Endothelial cell of umbilical vein (primary cell): ENCODE results near the gene LRIG1. TPM values are rescaled to one million over a fixed set of nuclear protein-coding genes. Genes with fewer than 3 reads are reported as not detected.
"Not testable (repeated sequence)": the region's sequence is repeated elsewhere in the genome, so short reads cannot be mapped to it uniquely, and the experiment has no call there.

Experiments
- BruUV-seq: library from RNA; stranded (reverse); fragments of 400-500 nt; replicated peaks from 2 replicates; lab custom pipeline; 2021; lab: Mats Ljungman, UMichigan
- CTCF ChIA-PET: fragments of 300-600, 350-600 bp; sonication (Branson Sonifier 250); formaldehyde crosslinking; loops from one replicate; lab custom pipeline; 2021; ENCODE audit warnings: antibody characterized with exemption, inconsistent platforms; lab: Charles Lee
- POLR2A ChIA-PET: fragments of 300-600, 350-600 bp; sonication (Branson Sonifier 250); formaldehyde crosslinking; loops from one replicate; lab custom pipeline; 2021; ENCODE audit warnings: antibody characterized with exemption, inconsistent platforms; lab: Charles Lee
- DNase-seq: peaks from one replicate; pipeline ENCODE4 v3.0.0-alpha.2; 2011; ENCODE audit warnings: low read depth, low spot score
- FAIRE-seq: peaks from 2 replicates; lab custom pipeline; 2011; peaks lifted over from hg19 to GRCh38; lab: Jason Lieb, UNC
- H2AFZ ChIP-seq: 2 replicates; pipeline ENCODE4 v1.6.0; 2012; ENCODE audit warnings: low read depth, low read length, control low read depth, inconsistent platforms
- H3K27ac ChIP-seq: 2 replicates; pipeline ENCODE4 v1.5.1; 2011; ENCODE audit warnings: low read depth, mild to moderate bottlenecking, control low read depth, low read length, moderate library complexity; ENCODE audit not compliant: insufficient read depth
- H3K27me3 ChIP-seq, 2 experiments: 2 replicates each; pipeline versions ENCODE4 v1.6.0 to v1.6.1; 2011; ENCODE audit warnings: low read length in 2 of 2, mixed read lengths in 1 of 2; ENCODE audit not compliant: control insufficient read depth in 2 of 2, insufficient read depth in 2 of 2
- H3K36me3 ChIP-seq, 2 experiments: 2 replicates in 1 of 2; 3 replicates in 1 of 2; pipeline ENCODE4 v1.5.1; 2011; ENCODE audit warnings: low read length in 2 of 2, mild to moderate bottlenecking in 1 of 2, moderate library complexity in 1 of 2; ENCODE audit not compliant: control insufficient read depth in 2 of 2, insufficient read depth in 2 of 2; ENCODE audit errors: extremely low read depth in 1 of 2
- H3K4me1 ChIP-seq: 3 replicates; pipeline ENCODE4 v1.5.1; 2011; ENCODE audit warnings: mild to moderate bottlenecking, low read length; ENCODE audit not compliant: control insufficient read depth, insufficient read depth; ENCODE audit errors: extremely low read depth
- H3K4me2 ChIP-seq: 2 replicates; pipeline ENCODE4 v1.6.1; 2011; ENCODE audit warnings: low read length, control low read depth, mixed read lengths; ENCODE audit not compliant: insufficient read depth
- H3K4me3 ChIP-seq, 3 experiments: fragments of 200-600 bp in 1 of 3; sonication (generic), shearing (Covaris generic) in 1 of 3; replicated peaks in 1 of 3; 2 replicates each; pipeline ENCODE4 v1.5.1; 2011 to 2016; ENCODE audit warnings: control low read depth in 3 of 3, low read length in 3 of 3, mild to moderate bottlenecking in 2 of 3, inconsistent platforms in 1 of 3, low read depth in 1 of 3, moderate library complexity in 1 of 3; ENCODE audit not compliant: insufficient read depth in 1 of 3
- H3K79me2 ChIP-seq: 2 replicates; pipeline ENCODE4 v1.6.0; 2012; ENCODE audit warnings: low read length, inconsistent platforms; ENCODE audit not compliant: control insufficient read depth, insufficient read depth
- H3K9ac ChIP-seq: replicated peaks from 2 replicates; pipeline ENCODE3; 2011; ENCODE audit warnings: low read length, control low read depth; ENCODE audit not compliant: insufficient read depth; ENCODE audit errors: extremely low read depth
- H3K9me1 ChIP-seq: replicated peaks from 3 replicates; pipeline ENCODE4 v1.6.0; 2011; ENCODE audit warnings: mild to moderate bottlenecking, low read length; ENCODE audit not compliant: control insufficient read depth, insufficient read depth; ENCODE audit errors: extremely low read depth
- H3K9me3 ChIP-seq: replicated peaks from 2 replicates; pipeline ENCODE4 v1.5.1; 2012; ENCODE audit warnings: low read length, inconsistent platforms; ENCODE audit not compliant: control insufficient read depth, insufficient read depth
- H4K20me1 ChIP-seq: replicated peaks from 2 replicates; pipeline ENCODE3; 2011; ENCODE audit warnings: mild to moderate bottlenecking, low read length; ENCODE audit not compliant: control insufficient read depth, insufficient read depth; ENCODE audit errors: extremely low read depth
- FOS ChIP-seq: IDR thresholded peaks from 2 replicates; pipeline ENCODE4 v1.6.1; 2011; ENCODE audit warnings: mild to moderate bottlenecking, low read length, moderate library complexity, borderline replicate concordance; ENCODE audit not compliant: insufficient read depth
- POLR2A ChIP-seq: IDR thresholded peaks from 2 replicates; pipeline ENCODE4 v1.6.1; 2012; ENCODE audit warnings: low read depth, mild to moderate bottlenecking, control low read depth, low read length
- dilution Hi-C: fragments of 300-500 bp; cut with MboI; formaldehyde crosslinking; loops from one replicate; pipeline ENCODE4 v1.15.0; 2019; ENCODE audit warnings: low sequenced_read_pairs; ENCODE audit not compliant: extremely low pct_ligation_motif_present
- intact Hi-C: fragments of 100-400 bp; cut with micrococcal nuclease; formaldehyde crosslinking; loops from one replicate; pipeline ENCODE4 v1.10.0; 2022
- polyA plus RNA-seq, 4 experiments: library from polyadenylated mRNA; depleted of rRNA in 3 of 4; stranded (reverse) in 3 of 4; unstranded in 1 of 4; fragments of >200 nt; gene quantifications; 2 replicates each; pipeline versions ENCODE4 v1.2.1 to v1.2.3, GENCODE V29; 2011 to 2012; ENCODE audit warnings: missing spikeins in 1 of 4
- total RNA-seq: library from RNA; stranded (reverse); gene quantifications from 2 replicates; pipeline ENCODE4 v1.2.3, GENCODE V29; 2021
- TF ChIP-seq, protein P1 (sequence below): IDR thresholded peaks from 2 replicates; pipeline ENCODE4 v1.6.1; 2011; ENCODE audit not compliant: insufficient read depth, insufficient read length
- TF ChIP-seq, protein P2 (sequence below), 2 donors: IDR thresholded peaks; 1 replicate in 1 of 2; 2 replicates in 1 of 2; pipeline ENCODE4 v1.5.1; 2011; ENCODE audit warnings: low read length in 2 of 2, mild to moderate bottlenecking in 2 of 2, moderate library complexity in 2 of 2, control low read depth in 1 of 2, inconsistent platforms in 1 of 2, low read depth in 1 of 2; ENCODE audit not compliant: insufficient read depth in 1 of 2; ENCODE audit errors: extremely low read depth in 1 of 2

The LRIG1 gene
- total and polyA plus RNA-seq, 2 donors (not counting 3 experiments of a cell fraction or from before 2014, with no cell fraction given), result 50.3 to 52.2 TPM

DNA sequence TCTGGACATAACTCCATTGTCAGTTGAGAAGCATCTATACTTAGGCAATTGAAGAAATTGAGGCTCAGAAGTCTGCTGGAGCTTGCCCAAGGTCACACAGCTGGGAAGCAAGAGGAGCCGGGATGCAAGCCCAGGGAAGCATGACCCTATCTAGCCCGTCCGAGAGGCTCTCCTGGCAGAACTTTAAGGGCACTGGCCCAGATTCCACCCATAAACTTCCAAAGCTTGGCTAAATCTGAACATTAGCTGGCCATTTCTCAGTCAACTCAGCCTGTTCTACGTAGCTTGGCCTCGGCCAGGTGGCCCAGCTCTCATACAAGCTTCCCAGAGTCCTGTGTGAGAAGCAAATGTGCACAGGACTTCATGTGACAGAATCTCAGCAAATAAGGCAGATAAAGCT, 75.8 kb downstream of the LRIG1 start:
- no peak for TF ChIP-seq POLR2A
- BruUV-seq, result no TSS peak

DNA sequence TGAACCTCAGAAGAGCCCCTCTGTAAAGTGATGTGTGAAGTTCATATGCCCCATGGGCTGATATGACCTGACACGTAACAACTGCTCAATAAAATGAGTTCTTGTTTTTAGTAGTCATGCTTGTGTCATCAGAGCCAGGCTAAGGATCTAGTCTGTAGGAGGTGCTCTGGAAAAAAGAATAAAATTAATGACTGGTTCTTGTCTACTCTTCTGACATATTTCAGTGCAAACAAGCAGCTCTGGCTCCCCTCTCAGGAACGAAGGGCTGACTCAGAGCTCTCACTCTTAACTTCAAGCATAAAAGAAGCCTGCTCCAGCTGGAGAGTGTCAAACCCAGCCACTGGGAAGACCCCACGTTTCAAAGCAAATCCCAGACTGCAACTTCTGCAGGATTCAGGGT, 77.0 kb downstream of the LRIG1 start:
- Histone ChIP-seq H3K9me3 (peaks cover 2% of the 10 kb centered on the region), H3K27ac (no peak overlapping the region), H2AFZ (no peak overlapping the region), H3K79me2 (peaks cover 24% of the 10 kb centered on the region), H3K4me3 (no peak overlapping the region), H3K4me2 (no peak overlapping the region), H3K4me1 (peaks cover 12% of the 10 kb centered on the region), H4K20me1 (no peaks in the 10 kb centered on the region), H3K9me1 (no peaks in the 10 kb centered on the region), H3K9ac (no peak overlapping the region), H3K36me3 (peaks cover 0 to 2% of the 10 kb centered on the region in 2 experiments), H3K27me3 (no peaks in the 10 kb centered on the region)
- intact Hi-C loops (no loop called here), dilution Hi-C loops (no loop called here)
- TF ChIP-seq POLR2A (no peak), FOS (no peak)
- TF ChIP-seq, protein P1, sequence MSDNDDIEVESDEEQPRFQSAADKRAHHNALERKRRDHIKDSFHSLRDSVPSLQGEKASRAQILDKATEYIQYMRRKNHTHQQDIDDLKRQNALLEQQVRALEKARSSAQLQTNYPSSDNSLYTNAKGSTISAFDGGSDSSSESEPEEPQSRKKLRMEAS, result no peak
- TF ChIP-seq, protein P2, sequence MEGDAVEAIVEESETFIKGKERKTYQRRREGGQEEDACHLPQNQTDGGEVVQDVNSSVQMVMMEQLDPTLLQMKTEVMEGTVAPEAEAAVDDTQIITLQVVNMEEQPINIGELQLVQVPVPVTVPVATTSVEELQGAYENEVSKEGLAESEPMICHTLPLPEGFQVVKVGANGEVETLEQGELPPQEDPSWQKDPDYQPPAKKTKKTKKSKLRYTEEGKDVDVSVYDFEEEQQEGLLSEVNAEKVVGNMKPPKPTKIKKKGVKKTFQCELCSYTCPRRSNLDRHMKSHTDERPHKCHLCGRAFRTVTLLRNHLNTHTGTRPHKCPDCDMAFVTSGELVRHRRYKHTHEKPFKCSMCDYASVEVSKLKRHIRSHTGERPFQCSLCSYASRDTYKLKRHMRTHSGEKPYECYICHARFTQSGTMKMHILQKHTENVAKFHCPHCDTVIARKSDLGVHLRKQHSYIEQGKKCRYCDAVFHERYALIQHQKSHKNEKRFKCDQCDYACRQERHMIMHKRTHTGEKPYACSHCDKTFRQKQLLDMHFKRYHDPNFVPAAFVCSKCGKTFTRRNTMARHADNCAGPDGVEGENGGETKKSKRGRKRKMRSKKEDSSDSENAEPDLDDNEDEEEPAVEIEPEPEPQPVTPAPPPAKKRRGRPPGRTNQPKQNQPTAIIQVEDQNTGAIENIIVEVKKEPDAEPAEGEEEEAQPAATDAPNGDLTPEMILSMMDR (IDR thresholded peaks at IDR 0.05; ENCODE audit: extremely low read depth in 1 of 2, insufficient read depth in 1 of 2, low read depth in 1 of 2, low read length in 2 of 2), result no peak
- BruUV-seq, result no TSS peak
- FAIRE-seq, result no peak
- POLR2A ChIA-PET, result no interaction called here
- no peak for DNase-seq
- CTCF ChIA-PET, result interaction anchor here (0.9 to 1.3 kb wide), 2 partner anchors 14 to 19 kb away, joined by 3 to 4 read pairs; no protein-coding TSS in a partner anchor

More for the DNA sequence above, 75.8 kb downstream of the LRIG1 start:
- FAIRE-seq (no peak), DNase-seq (no peak)
- H3K4me1 ChIP-seq, result peaks cover 23% of the 10 kb centered on the region
- no peak overlapping the region for H3K27ac ChIP-seq
- H3K36me3 ChIP-seq, result no peaks in the 10 kb centered on the region
- no peaks in the 10 kb centered on the region for H4K20me1 ChIP-seq
- dilution Hi-C loops (no loop called here), intact Hi-C loops (no loop called here)
- no peak overlapping the region for H3K4me2 ChIP-seq
- H3K79me2 ChIP-seq, result peaks cover 21% of the 10 kb centered on the region
- no peaks in the 10 kb centered on the region for H3K9me1 ChIP-seq
- no peaks in the 10 kb centered on the region for H3K27me3 ChIP-seq
- peaks cover 2% of the 10 kb centered on the region for H3K9me3 ChIP-seq
- no peak overlapping the region for H3K4me3 ChIP-seq
- H2AFZ ChIP-seq, result no peak overlapping the region
- ChIA-PET CTCF (interaction anchor here (1.0 kb wide), 2 partner anchors 13 to 16 kb away, joined by 3 to 4 read pairs; no protein-coding TSS in a partner anchor), POLR2A (interaction anchor here (0.6 kb wide), 1 partner anchor 33 kb away, joined by 3 read pairs; no protein-coding TSS in a partner anchor)
- no peak overlapping the region for H3K9ac ChIP-seq

GRCh38 chr3:66421893-66422292, 78.9 kb downstream of the LRIG1 start:
- POLR2A ChIA-PET, DNase-seq, H3K27me3 ChIP-seq, H3K4me2 ChIP-seq, H3K9me1 ChIP-seq, H2AFZ ChIP-seq, H3K4me1 ChIP-seq, H3K27ac ChIP-seq, H3K36me3 ChIP-seq, BruUV-seq, H4K20me1 ChIP-seq, H3K4me3 ChIP-seq, intact Hi-C loops, dilution Hi-C loops, H3K9me3 ChIP-seq, FAIRE-seq, H3K9ac ChIP-seq: not testable (repeated sequence)
- peaks cover 20% of the 10 kb centered on the region for H3K79me2 ChIP-seq
- CTCF ChIA-PET, result interaction anchor here (0.9 kb wide), 1 partner anchor 14 kb away, joined by 3 read pairs; no protein-coding TSS in a partner anchor
